CD14-positive monocyte (primary cell): ENCODE results near the gene CAMK2A. TPM values are rescaled to one million over a fixed set of nuclear protein-coding genes. Genes with fewer than 3 reads are reported as not detected.

Source experiments
- DNase-seq, 3 donors: peaks; one replicate each; pipeline ENCODE4 v3.0.0-alpha.2; 2011 to 2022
- H2AFZ ChIP-seq: 2 replicates; pipeline ENCODE4 v1.6.0; 2012; ENCODE audit warnings: mild to moderate bottlenecking, low read depth, low read length, inconsistent platforms; ENCODE audit not compliant: insufficient read depth, poor library complexity, severe bottlenecking
- H3K27ac ChIP-seq, 2 donors: 1 replicate in 1 of 2; 2 replicates in 1 of 2; pipeline ENCODE4 v1.5.1; 2012 to 2013; ENCODE audit warnings: low read length in 2 of 2, control low read depth in 1 of 2, inconsistent platforms in 1 of 2, low read depth in 1 of 2, mild to moderate bottlenecking in 1 of 2
- H3K27me3 ChIP-seq, 2 donors: one replicate each; pipeline versions ENCODE4 v1.6.0 to v1.6.1; 2011 to 2013; ENCODE audit warnings: low read length in 2 of 2; ENCODE audit not compliant: control insufficient read depth in 2 of 2, insufficient read depth in 2 of 2
- H3K36me3 ChIP-seq, 2 donors: replicated peaks in 1 of 2; 1 replicate in 1 of 2; 2 replicates in 1 of 2; pipeline versions ENCODE4 v1.5.1 to v1.6.1; 2012 to 2013; ENCODE audit warnings: low read length in 2 of 2, control low read depth in 1 of 2, inconsistent platforms in 1 of 2, mild to moderate bottlenecking in 1 of 2; ENCODE audit not compliant: insufficient read depth in 2 of 2, control insufficient read depth in 1 of 2
- H3K4me1 ChIP-seq, 2 donors: 1 replicate in 1 of 2; 2 replicates in 1 of 2; pipeline versions ENCODE4 v1.5.1 to v1.6.1; 2012 to 2013; ENCODE audit warnings: low read length in 2 of 2, control low read depth in 1 of 2, inconsistent platforms in 1 of 2, mild to moderate bottlenecking in 1 of 2, moderate library complexity in 1 of 2; ENCODE audit not compliant: insufficient read depth in 2 of 2, control insufficient read depth in 1 of 2
- H3K4me2 ChIP-seq: replicated peaks from 2 replicates; pipeline ENCODE3; 2012; ENCODE audit warnings: low read length, moderate library complexity, mild to moderate bottlenecking; ENCODE audit not compliant: poor library complexity, severe bottlenecking; ENCODE audit errors: extremely low read depth
- H3K4me3 ChIP-seq, 3 experiments: fragments of 200-600 bp in 1 of 3; sonication (generic) in 1 of 3; replicated peaks in 1 of 3; 1 replicate in 2 of 3; 2 replicates in 1 of 3; pipeline ENCODE4 v1.5.1; 2011 to 2013; ENCODE audit warnings: low read length in 3 of 3, mild to moderate bottlenecking in 3 of 3, control low read depth in 2 of 3, low read depth in 2 of 3, inconsistent platforms in 1 of 3, moderate library complexity in 1 of 3
- H3K79me2 ChIP-seq: 2 replicates; pipeline ENCODE4 v1.6.0; 2012; ENCODE audit warnings: mild to moderate bottlenecking, control low read depth, inconsistent platforms, low read length, moderate library complexity; ENCODE audit not compliant: insufficient read depth
- H3K9ac ChIP-seq: 2 replicates; pipeline ENCODE4 v1.6.0; 2017; ENCODE audit warnings: low read length, mild to moderate bottlenecking; ENCODE audit not compliant: insufficient read depth, poor library complexity, severe bottlenecking
- H3K9me3 ChIP-seq, 2 donors: replicated peaks in 1 of 2; 1 replicate in 1 of 2; 2 replicates in 1 of 2; pipeline versions ENCODE4 v1.5.1 to v1.6.1; 2012 to 2013; ENCODE audit warnings: low read length in 2 of 2, control low read depth in 1 of 2; ENCODE audit not compliant: control insufficient read depth in 1 of 2, insufficient read depth in 1 of 2
- H4K20me1 ChIP-seq: 2 replicates; pipeline ENCODE4 v1.6.0; 2012; ENCODE audit warnings: mild to moderate bottlenecking, low read length, control low read depth, moderate library complexity; ENCODE audit not compliant: insufficient read depth
- H3K27ac Mint-ChIP-seq, 7 donors: one replicate each; pipeline ENCODE4 v1.8.0; 2020; ENCODE audit warnings: mild to moderate bottlenecking in 7 of 7, mixed read lengths in 7 of 7, moderate library complexity in 6 of 7, inconsistent platforms in 2 of 7
- H3K27me3 Mint-ChIP-seq, 3 donors: one replicate each; pipeline ENCODE4 v1.8.0; 2021 to 2022; ENCODE audit warnings: low read depth in 3 of 3, mild to moderate bottlenecking in 3 of 3, mixed read lengths in 3 of 3, moderate library complexity in 3 of 3, inconsistent platforms in 1 of 3
- H3K36me3 Mint-ChIP-seq, 2 donors: one replicate each; pipeline ENCODE4 v1.8.0; 2020; ENCODE audit warnings: mixed read lengths in 2 of 2, inconsistent platforms in 1 of 2, mild to moderate bottlenecking in 1 of 2
- H3K4me1 Mint-ChIP-seq: one replicate; pipeline ENCODE4 v1.8.0; 2020; ENCODE audit warnings: mild to moderate bottlenecking, mixed read lengths
- H3K4me3 Mint-ChIP-seq, 2 donors: one replicate each; pipeline ENCODE4 v1.8.0; 2020; ENCODE audit warnings: mild to moderate bottlenecking in 2 of 2, mixed read lengths in 2 of 2, moderate library complexity in 1 of 2
- H3K9me3 Mint-ChIP-seq, 7 donors: one replicate each; pipeline ENCODE4 v1.8.0; 2020 to 2022; ENCODE audit warnings: mixed read lengths in 7 of 7, mild to moderate bottlenecking in 6 of 7, moderate library complexity in 6 of 7, inconsistent platforms in 2 of 7
- WGBS: methylation state at CpG from one replicate; pipeline ENCODE4 v1.1.5; 2013; ENCODE audit warnings: missing lambda C conversion rate; ENCODE audit not compliant: insufficient coverage; 5-methylcytosine and 5-hydroxymethylcytosine counted together
- intact Hi-C, 2 donors: fragments of 100-400 bp; cut with micrococcal nuclease; formaldehyde crosslinking; loops; one replicate each; pipeline versions ENCODE4 v1.15.0 to v1.15.1; 2023
- polyA plus RNA-seq, 3 donors: library from polyadenylated mRNA; depleted of rRNA in 1 of 3; unstranded in 2 of 3; stranded (reverse) in 1 of 3; fragments of 300-500 nt in 2 of 3; fragments of >200 nt in 1 of 3; fragmentation: Illumina TruSeq in 2 of 3; gene quantifications; 1 replicate in 2 of 3; 2 replicates in 1 of 3; pipeline ENCODE4 v1.2.3, GENCODE V29; 2012 to 2021
- TF ChIP-seq, protein P1 (sequence below): fragments of 200-600 bp; IDR thresholded peaks from one replicate; pipeline ENCODE4 v1.8.0; 2022; ENCODE audit warnings: antibody characterized with exemption, mild to moderate bottlenecking

Gene CAMK2A
- polyA plus RNA-seq, 3 donors, result not detected

- Histone ChIP-seq H3K9ac (no peak overlapping the region), H2AFZ (no peak overlapping the region), H3K4me2 (no peak overlapping the region), H3K9me3 (no peaks in the 10 kb centered on the region), H3K36me3 (no peaks in the 10 kb centered on the region), H3K79me2 (no peaks in the 10 kb centered on the region), H4K20me1 (no peaks in the 10 kb centered on the region), H3K4me3 (no peak overlapping the region), H3K4me1 (no peaks in the 10 kb centered on the region), H3K27me3 (no peaks in the 10 kb centered on the region), H3K27ac (no peak overlapping the region)
- no peak for DNase-seq
- Mint-ChIP-seq H3K9me3 (peaks cover 0 to 2% (median 0%) of the 10 kb centered on the region in 7 donors), H3K27me3 (peaks cover 2 to 7% (median 2%) of the 10 kb centered on the region in 3 donors), H3K4me3 (no peak overlapping the region), H3K4me1 (no peaks in the 10 kb centered on the region), H3K27ac (no peak overlapping the region), H3K36me3 (no peaks in the 10 kb centered on the region)
- WGBS, result 90% methylated on average over 3 of the region's 6 CpGs
- TF ChIP-seq, protein P1, sequence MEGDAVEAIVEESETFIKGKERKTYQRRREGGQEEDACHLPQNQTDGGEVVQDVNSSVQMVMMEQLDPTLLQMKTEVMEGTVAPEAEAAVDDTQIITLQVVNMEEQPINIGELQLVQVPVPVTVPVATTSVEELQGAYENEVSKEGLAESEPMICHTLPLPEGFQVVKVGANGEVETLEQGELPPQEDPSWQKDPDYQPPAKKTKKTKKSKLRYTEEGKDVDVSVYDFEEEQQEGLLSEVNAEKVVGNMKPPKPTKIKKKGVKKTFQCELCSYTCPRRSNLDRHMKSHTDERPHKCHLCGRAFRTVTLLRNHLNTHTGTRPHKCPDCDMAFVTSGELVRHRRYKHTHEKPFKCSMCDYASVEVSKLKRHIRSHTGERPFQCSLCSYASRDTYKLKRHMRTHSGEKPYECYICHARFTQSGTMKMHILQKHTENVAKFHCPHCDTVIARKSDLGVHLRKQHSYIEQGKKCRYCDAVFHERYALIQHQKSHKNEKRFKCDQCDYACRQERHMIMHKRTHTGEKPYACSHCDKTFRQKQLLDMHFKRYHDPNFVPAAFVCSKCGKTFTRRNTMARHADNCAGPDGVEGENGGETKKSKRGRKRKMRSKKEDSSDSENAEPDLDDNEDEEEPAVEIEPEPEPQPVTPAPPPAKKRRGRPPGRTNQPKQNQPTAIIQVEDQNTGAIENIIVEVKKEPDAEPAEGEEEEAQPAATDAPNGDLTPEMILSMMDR, result no peak
- intact Hi-C loops, result no loop called here
These were observed 33.7 kb downstream of the CAMK2A start for GRCh38 chr5:150255659-150256409.

GRCh38 chr5:150254774-150255173 is 34.8 kb downstream of the CAMK2A start:
- no peak overlapping the region for H2AFZ ChIP-seq
- H4K20me1 ChIP-seq, result no peaks in the 10 kb centered on the region
- H3K79me2 ChIP-seq, result no peaks in the 10 kb centered on the region
- no peak overlapping the region for H3K4me2 ChIP-seq
- H3K4me3 ChIP-seq, result no peak overlapping the region
- intact Hi-C loops, result no loop called here
- 100% methylated on average over 1 of the region's 4 CpGs for WGBS
- H3K27me3 ChIP-seq, result no peaks in the 10 kb centered on the region
- H3K9me3 ChIP-seq, result no peaks in the 10 kb centered on the region
- H3K27me3 Mint-ChIP-seq, result peaks cover 2 to 7% (median 2%) of the 10 kb centered on the region in 3 donors
- H3K27ac ChIP-seq, result no peak overlapping the region
- H3K27ac Mint-ChIP-seq, result no peak overlapping the region
- TF ChIP-seq, protein P1, result no peak
- peaks cover 0 to 2% (median 0%) of the 10 kb centered on the region in 7 donors for H3K9me3 Mint-ChIP-seq
- H3K36me3 ChIP-seq, result no peaks in the 10 kb centered on the region
- no peak for DNase-seq
- no peaks in the 10 kb centered on the region for H3K4me1 ChIP-seq
- H3K4me1 Mint-ChIP-seq, result no peaks in the 10 kb centered on the region
- H3K4me3 Mint-ChIP-seq, result no peak overlapping the region
- H3K9ac ChIP-seq, result no peak overlapping the region
- H3K36me3 Mint-ChIP-seq, result no peaks in the 10 kb centered on the region
